Trophoblast cell (in vitro differentiated cells and primary cell): ENCODE results near the gene ATXN7.

Experiments
- DNase-seq, 2 donors: peaks; one replicate each; pipeline ENCODE4 v3.0.0-alpha.2; 2016
- H2AFZ ChIP-seq: 2 replicates; pipeline ENCODE4 v1.6.1; 2013; ENCODE audit warnings: low read length, moderate library complexity, mild to moderate bottlenecking; ENCODE audit not compliant: insufficient read depth, poor library complexity
- H2AK5ac ChIP-seq: 2 replicates; pipeline ENCODE4 v1.6.1; 2013; ENCODE audit warnings: mild to moderate bottlenecking, low read length
- H2BK120ac ChIP-seq: 2 replicates; pipeline ENCODE4 v1.6.1; 2013; ENCODE audit warnings: low read length, mild to moderate bottlenecking, moderate library complexity; ENCODE audit not compliant: insufficient read depth, poor library complexity
- H2BK12ac ChIP-seq: 2 replicates; pipeline ENCODE4 v1.6.1; 2013; ENCODE audit warnings: mild to moderate bottlenecking, low read length, moderate library complexity
- H2BK5ac ChIP-seq: 2 replicates; pipeline ENCODE4 v1.6.1; 2013; ENCODE audit warnings: low read length, low read depth, moderate library complexity, mild to moderate bottlenecking; ENCODE audit not compliant: poor library complexity
- H3K14ac ChIP-seq: 2 replicates; pipeline ENCODE4 v1.6.1; 2013; ENCODE audit warnings: mild to moderate bottlenecking, low read length
- H3K18ac ChIP-seq: 2 replicates; pipeline ENCODE4 v1.6.1; 2013; ENCODE audit warnings: mild to moderate bottlenecking, low read length
- H3K23ac ChIP-seq: 2 replicates; pipeline ENCODE4 v1.6.1; 2013; ENCODE audit warnings: low read length
- H3K27ac ChIP-seq: 2 replicates; pipeline ENCODE4 v1.5.1; 2013; ENCODE audit warnings: low read depth, mild to moderate bottlenecking, inconsistent platforms, low read length, moderate library complexity
- H3K27me3 ChIP-seq: 2 replicates; pipeline ENCODE4 v1.6.1; 2013; ENCODE audit warnings: inconsistent platforms, mild to moderate bottlenecking, low read length, moderate library complexity; ENCODE audit not compliant: insufficient read depth
- H3K36me3 ChIP-seq, 2 experiments: 1 replicate in 1 of 2; 2 replicates in 1 of 2; pipeline ENCODE4 v1.6.1; 2013; ENCODE audit warnings: low read length in 2 of 2, mild to moderate bottlenecking in 2 of 2, moderate library complexity in 1 of 2; ENCODE audit not compliant: insufficient read depth in 2 of 2, control insufficient read depth in 1 of 2
- H3K4ac ChIP-seq: 2 replicates; pipeline ENCODE4 v1.6.1; 2013; ENCODE audit warnings: low read depth, mild to moderate bottlenecking, low read length, moderate library complexity
- H3K4me1 ChIP-seq, 2 experiments: 1 replicate in 1 of 2; 2 replicates in 1 of 2; pipeline ENCODE4 v1.6.1; 2013; ENCODE audit warnings: low read length in 2 of 2, mild to moderate bottlenecking in 2 of 2, moderate library complexity in 1 of 2; ENCODE audit not compliant: insufficient read depth in 2 of 2, control insufficient read depth in 1 of 2
- H3K4me2 ChIP-seq: 2 replicates; pipeline ENCODE4 v1.6.1; 2013; ENCODE audit warnings: inconsistent platforms, mild to moderate bottlenecking, low read length, moderate library complexity
- H3K4me3 ChIP-seq: 2 replicates; pipeline ENCODE4 v1.5.1; 2013; ENCODE audit warnings: mild to moderate bottlenecking, low read depth, low read length, inconsistent platforms
- H3K79me1 ChIP-seq: one replicate; pipeline ENCODE4 v1.6.1; 2013; ENCODE audit warnings: low read length
- H3K79me2 ChIP-seq: 2 replicates; pipeline ENCODE4 v1.6.1; 2013; ENCODE audit warnings: low read length, mild to moderate bottlenecking; ENCODE audit not compliant: control insufficient read depth, insufficient read depth, poor library complexity
- H3K9ac ChIP-seq: 2 replicates; pipeline ENCODE4 v1.6.1; 2013; ENCODE audit warnings: mild to moderate bottlenecking, low read length
- H3K9me3 ChIP-seq: 2 replicates; pipeline ENCODE4 v1.6.1; 2013; ENCODE audit warnings: low read depth, mild to moderate bottlenecking, control low read depth, inconsistent platforms, low read length; ENCODE audit not compliant: insufficient read depth
- H4K12ac ChIP-seq: 2 replicates; pipeline ENCODE4 v1.6.1; 2013; ENCODE audit warnings: low read depth, mild to moderate bottlenecking, low read length, moderate library complexity
- H4K8ac ChIP-seq: 2 replicates; pipeline ENCODE4 v1.6.1; 2013; ENCODE audit warnings: low read depth, mild to moderate bottlenecking, low read length, moderate library complexity
- H4K91ac ChIP-seq: one replicate; pipeline ENCODE4 v1.6.1; 2013; ENCODE audit warnings: low read depth, mild to moderate bottlenecking, low read length, moderate library complexity
- WGBS: extraction: QIAGEN DNeasy Blood & Tissue Kit; methylation state at CpG from one replicate; pipeline ENCODE4 v1.1.7; 2013; ENCODE audit warnings: missing lambda C conversion rate; ENCODE audit not compliant: insufficient read length, insufficient coverage; ENCODE audit errors: extremely low coverage; 5-methylcytosine and 5-hydroxymethylcytosine counted together

ATXN7 gene

DNA sequence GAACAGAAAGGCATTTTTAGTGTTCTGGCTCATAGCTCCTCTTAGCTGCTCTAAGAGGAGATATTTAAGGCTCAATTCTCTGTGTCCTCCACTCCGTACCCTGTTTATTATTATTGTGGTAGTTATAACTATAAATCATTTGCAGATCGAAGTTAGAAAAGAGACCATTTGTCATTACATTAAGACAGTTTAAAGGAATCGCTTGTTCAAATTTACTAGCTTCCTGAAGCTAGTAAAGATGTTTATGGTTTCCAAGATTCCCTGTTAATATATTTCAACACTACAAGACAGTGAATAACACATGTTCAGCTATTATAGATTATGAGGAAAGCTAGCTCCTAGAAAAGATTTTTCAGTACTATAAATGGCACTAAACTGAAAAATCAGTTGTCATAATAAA, 12.6 kb downstream of the ATXN7 start:
- Histone ChIP-seq H3K4ac (no peak overlapping the region), H3K23ac (no peak overlapping the region), H3K36me3 (no peaks in the 10 kb centered on the region), H2BK5ac (no peak overlapping the region), H3K14ac (no peak overlapping the region), H3K9me3 (no peaks in the 10 kb centered on the region), H4K12ac (no peak overlapping the region), H3K18ac (no peak overlapping the region), H3K4me3 (no peak overlapping the region), H3K9ac (no peak overlapping the region), H2BK12ac (no peak overlapping the region), H2AK5ac (no peak overlapping the region), H4K91ac (no peak overlapping the region), H3K4me2 (no peak overlapping the region), H3K79me1 (no peaks in the 10 kb centered on the region), H2AFZ (no peak overlapping the region), H3K4me1 (peaks cover 2 to 4% of the 10 kb centered on the region in 2 experiments), H3K27me3 (no peaks in the 10 kb centered on the region), H4K8ac (no peak overlapping the region), H2BK120ac (no peak overlapping the region), H3K27ac (no peak overlapping the region), H3K79me2 (peaks cover 4% of the 10 kb centered on the region)
- no peak for DNase-seq
- no CpG with 5 or more reads among the region's 3 CpGs for whole genome bisulfite sequencing

- no peak overlapping the region for H3K4me2 ChIP-seq
- no peak overlapping the region for H2BK12ac ChIP-seq
- H2AK5ac ChIP-seq, result no peak overlapping the region
- H4K12ac ChIP-seq, result no peak overlapping the region
- no peaks in the 10 kb centered on the region for H3K36me3 ChIP-seq
- H4K91ac ChIP-seq, result no peak overlapping the region
- H3K14ac ChIP-seq, result no peak overlapping the region
- no peak overlapping the region for H3K4ac ChIP-seq
- no peak overlapping the region for H2BK120ac ChIP-seq
- no peak overlapping the region for H3K18ac ChIP-seq
- no CpG with 5 or more reads among the region's 3 CpGs for WGBS
- no peak overlapping the region for H3K27ac ChIP-seq
- H3K9me3 ChIP-seq, result no peaks in the 10 kb centered on the region
- no peak overlapping the region for H3K9ac ChIP-seq
- H3K4me1 ChIP-seq, result no peaks in the 10 kb centered on the region
- peaks cover 4% of the 10 kb centered on the region for H3K79me2 ChIP-seq
- H2AFZ ChIP-seq, result no peak overlapping the region
- no peaks in the 10 kb centered on the region for H3K79me1 ChIP-seq
- H3K23ac ChIP-seq, result no peak overlapping the region
- H3K4me3 ChIP-seq, result no peak overlapping the region
- H2BK5ac ChIP-seq, result no peak overlapping the region
- no peaks in the 10 kb centered on the region for H3K27me3 ChIP-seq
- no peak overlapping the region for H4K8ac ChIP-seq
- no peak for DNase-seq
Measured at GRCh38 chr3:63877737-63878393, 14.2 kb downstream of the ATXN7 start.

DNA sequence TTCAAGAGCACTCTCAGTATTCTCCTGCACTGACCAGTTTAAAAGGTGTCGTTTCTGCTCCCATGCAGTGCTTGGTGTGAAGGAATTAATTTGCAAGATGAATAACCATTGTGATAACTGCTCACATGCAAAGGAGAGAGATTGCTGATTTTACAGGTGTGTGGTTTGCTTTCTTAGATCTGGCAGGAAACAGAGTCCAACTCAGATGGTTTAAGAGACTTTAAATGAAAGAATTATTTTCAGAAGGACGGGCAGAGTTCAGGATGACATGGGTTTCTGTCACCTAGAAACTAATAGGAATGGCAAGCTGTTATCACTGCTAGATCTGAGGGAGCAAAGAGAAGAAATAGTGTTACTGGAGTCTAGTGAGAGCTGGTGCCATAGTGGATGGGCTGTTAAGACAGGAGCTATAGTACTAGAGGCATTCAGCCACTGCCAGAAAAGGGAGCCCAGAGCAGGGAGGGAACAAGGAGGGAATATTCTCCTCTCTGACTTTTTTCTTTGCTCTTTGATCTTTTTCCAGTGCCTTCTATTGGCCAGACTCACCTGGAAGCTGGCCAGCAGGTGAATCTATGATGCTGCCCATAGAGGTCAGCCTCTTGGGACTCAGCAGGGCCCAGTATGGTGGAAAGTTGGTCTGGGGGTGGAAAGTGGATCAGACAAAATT, 14.9 kb downstream of the ATXN7 start:
- Histone ChIP-seq H3K4me2 (no peak overlapping the region), H4K91ac (no peak overlapping the region), H2BK12ac (no peak overlapping the region), H3K23ac (no peak overlapping the region), H3K9ac (no peak overlapping the region), H3K27ac (no peak overlapping the region), H2BK5ac (no peak overlapping the region), H3K9me3 (no peaks in the 10 kb centered on the region), H2AFZ (no peak overlapping the region), H3K27me3 (no peaks in the 10 kb centered on the region), H2BK120ac (no peak overlapping the region), H3K36me3 (no peaks in the 10 kb centered on the region), H3K4me1 (no peaks in the 10 kb centered on the region), H3K14ac (no peak overlapping the region), H3K79me1 (no peaks in the 10 kb centered on the region), H2AK5ac (no peak overlapping the region), H4K12ac (no peak overlapping the region), H3K4me3 (no peak overlapping the region), H3K18ac (no peak overlapping the region), H3K4ac (no peak overlapping the region), H4K8ac (no peak overlapping the region), H3K79me2 (peaks cover 3% of the 10 kb centered on the region)
- no peak for DNase-seq
- WGBS, result no CpG with 5 or more reads among the region's 2 CpGs

GRCh38 chr3:63880653-63881052, 17.0 kb downstream of the ATXN7 start:
- no peak for DNase-seq
- WGBS, result no CpG with 5 or more reads among the region's 5 CpGs
- Histone ChIP-seq H3K4me1 (no peaks in the 10 kb centered on the region), H3K79me1 (no peaks in the 10 kb centered on the region), H4K91ac (no peak overlapping the region), H3K23ac (no peak overlapping the region), H2AFZ (no peak overlapping the region), H2BK12ac (no peak overlapping the region), H4K8ac (no peak overlapping the region), H3K9ac (no peak overlapping the region), H3K27ac (no peak overlapping the region), H3K4me3 (no peak overlapping the region), H3K36me3 (peaks cover 0 to under 1% of the 10 kb centered on the region in 2 experiments), H3K18ac (no peak overlapping the region), H2BK5ac (no peak overlapping the region), H4K12ac (no peak overlapping the region), H3K4me2 (no peak overlapping the region), H3K9me3 (no peaks in the 10 kb centered on the region), H3K14ac (no peak overlapping the region), H3K27me3 (no peaks in the 10 kb centered on the region), H2AK5ac (no peak overlapping the region), H3K79me2 (no peaks in the 10 kb centered on the region), H3K4ac (no peak overlapping the region), H2BK120ac (no peak overlapping the region)
